Naive thymus-derived CD4-positive, alpha-beta T cell (primary cell): Measurements from ENCODE around the gene AFMID. TPM values are rescaled to one million over a fixed set of nuclear protein-coding genes. Genes with fewer than 3 reads are reported as not detected.

Experiments
- ATAC-seq: fragments of 150-1000 bp; cut with Tn5 transposase; 2 replicates; pipeline ENCODE4 v1.10.0; 2021; ENCODE audit warnings: mild to moderate bottlenecking, moderate library complexity
- CTCF ChIA-PET: fragments of 350-600 bp; sonication (Branson Sonifier 250); formaldehyde crosslinking; loops from one replicate; lab custom pipeline; 2021; ENCODE audit warnings: antibody characterized with exemption; lab: Charles Lee
- POLR2A ChIA-PET: fragments of 350-600 bp; sonication (Branson Sonifier 250); formaldehyde crosslinking; loops from one replicate; lab custom pipeline; 2021; ENCODE audit warnings: antibody characterized with exemption, inconsistent platforms; lab: Charles Lee
- DNase-seq, 9 donors: peaks; one replicate each; pipeline versions ENCODE4 v3.0.0 to v3.0.0-alpha.2; 2020 to 2022; ENCODE audit warnings: mixed read lengths in 1 of 9
- H3K27ac ChIP-seq: one replicate; pipeline ENCODE4 v1.7.0; 2013; ENCODE audit warnings: mild to moderate bottlenecking, low read depth, low read length, moderate library complexity
- H3K27me3 ChIP-seq, 2 donors: one replicate each; pipeline ENCODE4 v1.7.0; 2013; ENCODE audit warnings: low read length in 2 of 2, mild to moderate bottlenecking in 2 of 2, moderate library complexity in 2 of 2; ENCODE audit not compliant: control insufficient read depth in 2 of 2, insufficient read depth in 2 of 2
- H3K36me3 ChIP-seq, 3 experiments: 1 replicate in 2 of 3; 2 replicates in 1 of 3; pipeline ENCODE4 v1.7.0; 2013; ENCODE audit warnings: low read length in 3 of 3, mild to moderate bottlenecking in 3 of 3, moderate library complexity in 1 of 3; ENCODE audit not compliant: insufficient read depth in 3 of 3, control insufficient read depth in 2 of 3
- H3K4me1 ChIP-seq, 2 donors: one replicate each; pipeline ENCODE4 v1.7.0; 2013; ENCODE audit warnings: low read length in 2 of 2, mild to moderate bottlenecking in 2 of 2, moderate library complexity in 1 of 2; ENCODE audit not compliant: control insufficient read depth in 2 of 2, insufficient read depth in 2 of 2
- H3K4me3 ChIP-seq: 2 replicates; pipeline ENCODE4 v1.7.0; 2013; ENCODE audit warnings: mild to moderate bottlenecking, low read length
- H3K9me3 ChIP-seq, 3 experiments: 1 replicate in 2 of 3; 2 replicates in 1 of 3; pipeline ENCODE4 v1.7.0; 2013; ENCODE audit warnings: low read length in 3 of 3; ENCODE audit not compliant: control insufficient read depth in 2 of 3
- H3K27ac Mint-ChIP-seq, 9 donors: one replicate each; pipeline ENCODE4 v1.8.0; 2020 to 2022; ENCODE audit warnings: mixed read lengths in 9 of 9, mild to moderate bottlenecking in 8 of 9, moderate library complexity in 5 of 9, inconsistent platforms in 2 of 9
- H3K27me3 Mint-ChIP-seq, 5 donors: one replicate each; pipeline ENCODE4 v1.8.0; 2021 to 2022; ENCODE audit warnings: mixed read lengths in 5 of 5, mild to moderate bottlenecking in 1 of 5
- H3K36me3 Mint-ChIP-seq, 5 donors: one replicate each; pipeline ENCODE4 v1.8.0; 2020 to 2022; ENCODE audit warnings: mixed read lengths in 5 of 5, mild to moderate bottlenecking in 3 of 5, inconsistent platforms in 1 of 5
- H3K4me1 Mint-ChIP-seq, 7 donors: one replicate each; pipeline ENCODE4 v1.8.0; 2020 to 2022; ENCODE audit warnings: mixed read lengths in 7 of 7, mild to moderate bottlenecking in 3 of 7, inconsistent platforms in 1 of 7
- H3K4me3 Mint-ChIP-seq, 10 donors: one replicate each; pipeline ENCODE4 v1.8.0; 2020 to 2022; ENCODE audit warnings: mild to moderate bottlenecking in 10 of 10, mixed read lengths in 10 of 10, moderate library complexity in 6 of 10, inconsistent platforms in 2 of 10
- H3K9me3 Mint-ChIP-seq, 11 donors: one replicate each; pipeline ENCODE4 v1.8.0; 2020 to 2022; ENCODE audit warnings: mixed read lengths in 11 of 11, mild to moderate bottlenecking in 4 of 11, inconsistent platforms in 1 of 11, moderate library complexity in 1 of 11
- intact Hi-C, 2 donors: fragments of 100-400 bp; cut with micrococcal nuclease; formaldehyde crosslinking; loops; one replicate each; pipeline ENCODE4 v1.15.1; 2023
- polyA plus RNA-seq, 2 donors: library from polyadenylated mRNA; unstranded; fragments of 300-500 nt; fragmentation: Illumina TruSeq; gene quantifications; one replicate each; pipeline ENCODE4 v1.2.3, GENCODE V29; 2021
- total RNA-seq, 6 experiments: library from RNA in 5 of 6; stranded (reverse) in 5 of 6; gene quantifications; 1 replicate in 5 of 6; 2 replicates in 1 of 6; pipeline ENCODE4 v1.2.3 and lab custom pipeline; 2021 to 2026

AFMID gene
- total and polyA plus RNA-seq, 7 experiments from 2014 or later: 0.99 to 19.2 (median 1.8) TPM

DNA sequence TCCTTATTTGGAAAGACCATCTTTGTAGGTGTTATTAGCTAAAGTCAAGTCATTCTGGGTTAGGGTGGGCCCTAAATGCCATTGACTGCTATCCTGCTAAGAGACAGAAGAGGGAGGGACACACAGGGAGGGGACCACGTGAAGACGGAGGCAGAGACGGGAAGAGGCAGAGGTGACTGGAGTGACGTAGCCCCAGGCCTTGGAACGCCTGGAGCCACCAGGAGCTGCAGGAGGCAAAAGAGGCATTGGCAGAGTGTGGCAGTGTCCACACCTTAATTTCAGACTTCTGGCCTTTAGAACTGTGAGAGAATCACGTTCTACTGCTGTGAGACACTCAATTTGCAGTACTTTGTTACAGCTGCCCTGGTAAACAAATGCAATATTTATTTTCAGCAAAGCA lies 13.3 kb downstream of the AFMID start:
- POLR2A ChIA-PET: no interaction called here
- CTCF ChIA-PET: no interaction called here
- H3K36me3 ChIP-seq: no peaks in the 10 kb centered on the region

DNA sequence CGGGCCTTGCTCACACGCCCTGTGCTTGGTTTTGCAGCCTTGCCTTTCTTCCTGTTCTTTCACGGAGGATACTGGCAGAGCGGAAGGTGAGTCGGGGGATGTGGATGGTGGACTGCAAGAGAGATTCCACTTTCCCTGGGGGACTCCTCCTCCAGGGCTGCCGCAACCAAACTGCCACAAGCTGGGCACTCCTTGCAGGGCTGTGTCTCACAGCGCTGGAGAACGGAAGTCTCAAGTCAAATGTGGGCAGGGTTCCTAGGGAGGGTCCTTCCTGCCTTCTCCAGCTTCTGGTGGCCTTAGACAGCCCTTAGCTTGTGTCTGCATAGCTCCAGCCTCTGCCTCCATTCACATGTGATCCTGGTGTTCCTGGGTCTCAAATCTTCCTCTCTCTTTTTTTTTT lies 15.5 kb downstream of the AFMID start:
- Histone ChIP-seq H3K27me3 (no peaks in the 10 kb centered on the region), H3K9me3 (no peaks in the 10 kb centered on the region), H3K27ac (no peak overlapping the region), H3K4me1 (no peaks in the 10 kb centered on the region), H3K4me3 (no peak overlapping the region), H3K36me3 (no peaks in the 10 kb centered on the region)
- Mint-ChIP-seq H3K9me3 (no peaks in the 10 kb centered on the region), H3K27ac (no peak overlapping the region), H3K27me3 (no peaks in the 10 kb centered on the region), H3K4me3 (no peak overlapping the region), H3K4me1 (peaks cover 0 to 3% (median 0%) of the 10 kb centered on the region in 7 donors), H3K36me3 (peaks cover 0 to 4% (median 0%) of the 10 kb centered on the region in 5 donors)
- CTCF ChIA-PET: interaction anchor here (0.5 to 0.7 kb wide), 3 partner anchors 27 to 185 kb away, joined by 3 to 4 read pairs (median 4); no protein-coding TSS in a partner anchor
- no peak for ATAC-seq
- POLR2A ChIA-PET: no interaction called here
- intact Hi-C loops: no loop called here
- DNase-seq: no peak

More for the DNA sequence above, 13.3 kb downstream of the AFMID start:
- no peaks in the 10 kb centered on the region for H3K27me3 ChIP-seq
- H3K4me1 ChIP-seq: no peaks in the 10 kb centered on the region
- H3K9me3 ChIP-seq: no peaks in the 10 kb centered on the region
- Mint-ChIP-seq H3K27me3 (no peaks in the 10 kb centered on the region), H3K4me3 (no peak overlapping the region), H3K9me3 (no peaks in the 10 kb centered on the region), H3K36me3 (peaks cover 0 to 3% (median 0%) of the 10 kb centered on the region in 5 donors), H3K27ac (peak overlapping the region in 1 of 9 donors; percentile 55), H3K4me1 (peaks cover 0 to 3% (median 0%) of the 10 kb centered on the region in 7 donors)
- no peak overlapping the region for H3K4me3 ChIP-seq
- no peak overlapping the region for H3K27ac ChIP-seq
- ATAC-seq: no peak
- DNase-seq: no peak
- intact Hi-C loops: no loop called here

DNA sequence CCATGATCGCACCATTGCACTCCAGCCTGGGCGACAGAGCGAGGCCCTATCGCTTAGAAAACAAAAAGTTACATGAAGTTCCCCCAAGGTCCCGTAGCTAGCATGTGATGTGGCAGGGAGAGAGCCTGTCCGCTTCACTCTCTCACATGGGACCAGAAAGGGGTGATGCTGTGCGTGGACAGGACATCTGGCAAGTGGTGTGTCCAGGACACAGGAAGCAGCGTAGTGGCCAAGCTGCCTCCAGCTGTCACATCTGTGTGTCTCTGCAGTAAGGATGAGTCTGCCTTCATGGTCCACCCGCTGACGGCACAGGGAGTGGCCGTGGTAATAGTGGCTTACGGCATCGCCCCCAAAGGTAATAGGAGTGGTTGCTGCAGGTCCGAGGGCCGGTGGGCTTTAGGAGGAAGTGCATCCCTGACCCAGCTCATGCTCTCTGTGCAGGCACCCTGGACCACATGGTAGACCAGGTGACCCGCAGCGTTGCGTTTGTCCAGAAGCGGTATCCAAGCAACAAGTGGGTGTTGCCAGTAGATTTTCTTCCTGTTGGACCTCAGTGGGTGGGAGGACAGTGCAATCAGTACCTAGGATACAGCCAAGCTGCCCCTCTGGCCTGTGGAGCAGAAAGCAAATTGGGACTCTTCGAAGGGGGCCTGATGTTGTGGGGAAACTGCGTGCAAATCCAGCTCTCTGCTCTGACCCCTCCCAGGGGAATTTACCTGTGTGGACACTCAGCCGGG lies 17.4 kb downstream of the AFMID start:
- H3K9me3 Mint-ChIP-seq: no peaks in the 10 kb centered on the region
- ATAC-seq: no peak
- ChIA-PET CTCF (no interaction called here), POLR2A (no interaction called here)
- peaks cover 0 to 3% (median 0%) of the 10 kb centered on the region in 7 donors for H3K4me1 Mint-ChIP-seq
- Histone ChIP-seq H3K36me3 (no peaks in the 10 kb centered on the region), H3K27ac (no peak overlapping the region), H3K27me3 (no peaks in the 10 kb centered on the region), H3K9me3 (no peaks in the 10 kb centered on the region), H3K4me1 (no peaks in the 10 kb centered on the region), H3K4me3 (no peak overlapping the region)
- no peak for DNase-seq
- intact Hi-C loops: no loop called here
- no peak overlapping the region for H3K27ac Mint-ChIP-seq
- H3K36me3 Mint-ChIP-seq: peaks cover 0 to 2% (median 0%) of the 10 kb centered on the region in 5 donors
- H3K27me3 Mint-ChIP-seq: no peaks in the 10 kb centered on the region
- no peak overlapping the region for H3K4me3 Mint-ChIP-seq

DNA sequence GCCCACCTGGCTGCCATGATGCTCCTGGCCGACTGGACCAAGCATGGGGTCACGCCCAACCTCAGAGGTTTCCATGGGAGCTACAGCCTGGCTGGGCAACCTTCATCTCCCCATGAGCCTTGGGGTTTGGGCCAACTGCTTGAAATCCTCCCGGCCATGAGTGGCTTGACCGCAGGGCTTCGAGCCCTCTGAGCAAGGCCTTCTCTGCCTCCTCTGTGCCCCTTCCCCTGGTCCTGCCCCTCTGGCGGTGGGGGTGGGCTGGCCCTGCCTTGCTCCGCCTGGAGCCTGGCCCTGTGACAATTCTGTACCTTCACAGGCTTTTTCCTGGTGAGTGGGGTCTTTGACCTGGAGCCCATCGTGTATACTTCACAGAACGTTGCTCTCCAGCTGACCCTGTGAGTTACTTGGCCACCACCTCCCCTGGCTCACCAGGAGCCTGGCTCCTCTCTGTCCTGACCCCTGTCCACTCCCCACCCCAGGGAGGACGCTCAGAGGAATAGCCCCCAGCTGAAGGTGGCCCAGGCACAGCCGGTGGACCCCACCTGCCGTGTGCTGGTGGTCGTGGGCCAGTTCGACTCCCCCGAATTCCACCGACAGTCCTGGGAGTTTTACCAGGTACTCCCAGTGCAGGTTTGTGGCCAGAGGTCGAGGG lies 18.1 kb downstream of the AFMID start:
- H3K4me3 Mint-ChIP-seq: no peak overlapping the region
- Histone ChIP-seq H3K27ac (no peak overlapping the region), H3K36me3 (no peaks in the 10 kb centered on the region), H3K4me3 (no peak overlapping the region), H3K27me3 (no peaks in the 10 kb centered on the region), H3K9me3 (no peaks in the 10 kb centered on the region), H3K4me1 (no peaks in the 10 kb centered on the region)
- intact Hi-C loops: no loop called here
- no peaks in the 10 kb centered on the region for H3K27me3 Mint-ChIP-seq
- no peak overlapping the region for H3K27ac Mint-ChIP-seq
- ChIA-PET CTCF (no interaction called here), POLR2A (interaction anchor here (0.7 kb wide), 1 partner anchor 116 kb away, joined by 3 read pairs; no protein-coding TSS in a partner anchor)
- ATAC-seq (no peak), DNase-seq (no peak)
- H3K9me3 Mint-ChIP-seq: no peaks in the 10 kb centered on the region
- H3K36me3 Mint-ChIP-seq: peaks cover 0 to 2% (median 0%) of the 10 kb centered on the region in 5 donors
- H3K4me1 Mint-ChIP-seq: peaks cover 0 to 3% (median 0%) of the 10 kb centered on the region in 7 donors

DNA sequence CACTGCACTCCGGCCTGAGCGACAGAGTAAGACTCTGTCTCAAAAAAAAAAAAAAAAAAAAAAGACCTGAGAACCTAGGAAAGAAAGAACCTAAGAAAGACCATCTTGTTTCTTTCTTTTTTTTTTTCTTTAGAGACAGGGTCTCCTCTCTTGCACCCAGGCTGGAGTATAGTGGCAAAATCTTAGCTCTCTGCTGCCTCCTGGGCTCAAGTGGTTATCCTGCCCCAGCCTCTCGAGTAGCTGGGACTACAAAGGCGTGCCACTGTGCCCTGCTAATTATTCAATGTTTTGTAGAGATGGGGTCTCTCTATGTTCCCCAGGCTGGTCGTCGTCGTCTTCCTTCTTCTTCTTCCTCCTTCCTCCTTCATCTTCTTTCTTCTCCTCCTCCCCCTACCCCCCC lies 19.1 kb downstream of the AFMID start:
- Histone ChIP-seq H3K27me3 (no peaks in the 10 kb centered on the region), H3K4me1 (no peaks in the 10 kb centered on the region), H3K4me3 (no peak overlapping the region), H3K9me3 (no peaks in the 10 kb centered on the region), H3K27ac (no peak overlapping the region), H3K36me3 (no peaks in the 10 kb centered on the region)
- Mint-ChIP-seq H3K27me3 (no peaks in the 10 kb centered on the region), H3K4me3 (no peak overlapping the region), H3K36me3 (peaks cover 0 to 2% (median 0%) of the 10 kb centered on the region in 5 donors), H3K4me1 (peaks cover 0 to 3% (median 0%) of the 10 kb centered on the region in 7 donors), H3K9me3 (no peaks in the 10 kb centered on the region), H3K27ac (no peak overlapping the region)
- no peak for DNase-seq
- ChIA-PET CTCF (interaction anchor here (0.6 to 1.1 kb wide), 2 partner anchors 23 to 30 kb away, joined by 4 to 7 read pairs; no protein-coding TSS in a partner anchor), POLR2A (interaction anchor here (0.7 kb wide), 1 partner anchor 117 kb away, joined by 3 read pairs; no protein-coding TSS in a partner anchor)
- intact Hi-C loops: no loop called here
- ATAC-seq: no peak

DNA sequence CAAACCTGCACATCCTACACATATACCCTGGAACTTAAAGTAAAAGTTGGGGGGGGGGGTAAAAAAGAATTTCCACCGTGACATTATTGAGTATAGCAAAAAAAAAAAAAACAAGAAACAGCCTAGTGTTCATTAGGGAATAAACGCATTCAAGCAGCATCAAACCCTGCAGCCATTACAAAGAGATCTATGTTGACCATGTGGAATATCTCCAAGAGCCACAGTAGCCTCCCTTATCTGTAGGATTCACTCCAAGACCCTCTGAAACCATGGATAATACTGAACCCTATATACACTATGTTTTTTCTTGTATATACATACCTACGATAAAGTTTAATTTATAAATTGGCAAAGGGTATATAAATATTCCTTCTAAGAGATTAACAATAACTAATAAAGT lies 21.3 kb downstream of the AFMID start:
- ChIA-PET POLR2A (no interaction called here), CTCF (no interaction called here)
- ATAC-seq (no peak), DNase-seq (no peak)
- Histone ChIP-seq H3K27ac (no peak overlapping the region), H3K9me3 (no peaks in the 10 kb centered on the region), H3K27me3 (no peaks in the 10 kb centered on the region), H3K36me3 (no peaks in the 10 kb centered on the region), H3K4me1 (no peaks in the 10 kb centered on the region), H3K4me3 (no peak overlapping the region)
- no peak overlapping the region for H3K4me3 Mint-ChIP-seq
- peaks cover 0 to 4% (median 0%) of the 10 kb centered on the region in 7 donors for H3K4me1 Mint-ChIP-seq
- H3K36me3 Mint-ChIP-seq: peaks cover 0 to 2% (median 0%) of the 10 kb centered on the region in 5 donors
- intact Hi-C loops: no loop called here
- H3K27ac Mint-ChIP-seq: no peak overlapping the region
- no peaks in the 10 kb centered on the region for H3K27me3 Mint-ChIP-seq
- H3K9me3 Mint-ChIP-seq: no peaks in the 10 kb centered on the region
